Muscle of leg (tissue), 16 donors: ENCODE data around the gene NTN1. TPM values are rescaled to one million over a fixed set of nuclear protein-coding genes. Genes with fewer than 3 reads are reported as not detected.
"Not testable (repeated sequence)": the region's sequence is repeated elsewhere in the genome, so short reads cannot be mapped to it uniquely, and the experiment has no call there.

Experiments used
- DNase-seq: peaks from one replicate; pipeline ENCODE4 v3.0.0; 2013
- H3K27ac ChIP-seq: one replicate; pipeline ENCODE4 v1.5.1; 2013; ENCODE audit warnings: mild to moderate bottlenecking, low read length, control low read depth
- H3K27me3 ChIP-seq: one replicate; pipeline ENCODE4 v1.6.1; 2013; ENCODE audit warnings: low read length; ENCODE audit not compliant: control insufficient read depth, insufficient read depth
- H3K36me3 ChIP-seq: one replicate; pipeline ENCODE4 v1.6.1; 2013; ENCODE audit warnings: low read length; ENCODE audit not compliant: control insufficient read depth, insufficient read depth
- H3K4me1 ChIP-seq: one replicate; pipeline ENCODE4 v1.6.1; 2013; ENCODE audit warnings: low read length; ENCODE audit not compliant: control insufficient read depth, insufficient read depth
- H3K4me3 ChIP-seq: one replicate; pipeline ENCODE4 v1.5.1; 2013; ENCODE audit warnings: low read length, control low read depth
- H3K9me3 ChIP-seq: replicated peaks from 2 replicates; pipeline ENCODE4 v1.6.1; 2013; ENCODE audit warnings: low read depth, low read length; ENCODE audit not compliant: control insufficient read depth
- WGBS: methylation state at CpG from one replicate; pipeline ENCODE4 v1.1.5; 2013; ENCODE audit warnings: missing lambda C conversion rate; ENCODE audit not compliant: insufficient coverage; 5-methylcytosine and 5-hydroxymethylcytosine counted together
- long read RNA-seq, 11 donors: transcript quantifications; one replicate each; lab custom pipeline, GENCODE V29; 2026
- polyA plus RNA-seq, 8 donors: library from polyadenylated mRNA; unstranded; fragments of 120-200 nt; gene quantifications; one replicate each; pipeline versions ENCODE4 v1.2.1 to v1.2.3, GENCODE V29; 2013; ENCODE audit warnings: inconsistent platforms in 1 of 8, low replicate concordance in 1 of 8; ENCODE audit not compliant: insufficient read length in 8 of 8, insufficient read depth in 1 of 8
- total RNA-seq: library from RNA; stranded (reverse); fragments of 120-200 nt; gene quantifications from one replicate; pipeline ENCODE4 v1.2.4, GENCODE V29; 2013

The NTN1 gene
- total RNA-seq: 7.7 TPM
- polyA plus RNA-seq: 10 to 100 TPM in 2 of 8 donors, 1 to 10 TPM in 6; 3.5 to 14.4 (median 5.5) TPM
- long read RNA-seq, donor 1: 0 reads
- long read RNA-seq, donor 2: 0 reads
- long read RNA-seq, donor 3, full-length matches to known transcripts: 1 of 1 reads
- long read RNA-seq, donor 3, partial matches to known transcripts: 0 of 1 reads
- long read RNA-seq, donor 3, other reads (novel, unspliced or antisense): 0 of 1 reads
- long read RNA-seq, donor 4: 0 reads
- long read RNA-seq, donor 5, full-length matches to known transcripts: 1 of 1 reads
- long read RNA-seq, donor 5, partial matches to known transcripts: 0 of 1 reads
- long read RNA-seq, donor 5, other reads (novel, unspliced or antisense): 0 of 1 reads
- long read RNA-seq, donor 6: 0 reads
- long read RNA-seq, donor 7, full-length matches to known transcripts: 1 of 1 reads
- long read RNA-seq, donor 7, partial matches to known transcripts: 0 of 1 reads
- long read RNA-seq, donor 7, other reads (novel, unspliced or antisense): 0 of 1 reads
- long read RNA-seq, donor 8: 0 reads
- long read RNA-seq, donor 9: 0 reads
- long read RNA-seq, donor 10: 0 reads
- long read RNA-seq, donor 11, full-length matches to known transcripts: 1 of 1 reads
- long read RNA-seq, donor 11, partial matches to known transcripts: 0 of 1 reads
- long read RNA-seq, donor 11, other reads (novel, unspliced or antisense): 0 of 1 reads

GRCh38 chr17:9021158-9021991, at the start of gene NTN1:
Gene NTN1 (plus strand): TSS chr17:9021510. CDS start chr17:9022374, 864 bp downstream.
- Histone ChIP-seq H3K9me3 (no peaks in the 10 kb centered on the region), H3K4me3 (peak within 1 kb of the TSS; percentile 61), H3K27ac (peak within 1 kb of the TSS; percentile 55), H3K27me3 (peaks cover 65% of the 10 kb centered on the region), H3K36me3 (no peaks in the 10 kb centered on the region), H3K4me1 (peaks cover 17% of the 10 kb centered on the region)
- DNase-seq: peak; percentile 79
- under 1% methylated on average over 85 of the region's 111 CpGs for WGBS

- H3K4me1 ChIP-seq: no peaks in the 10 kb centered on the region
- no peaks in the 10 kb centered on the region for H3K9me3 ChIP-seq
- H3K27me3 ChIP-seq: no peaks in the 10 kb centered on the region
- no peak overlapping the region for H3K4me3 ChIP-seq
- WGBS: 78% methylated on average over 3 of the region's 9 CpGs
- no peak for DNase-seq
- H3K27ac ChIP-seq: no peak overlapping the region
- no peaks in the 10 kb centered on the region for H3K36me3 ChIP-seq
Observed at GRCh38 chr17:8975091-8975725, 46.1 kb upstream of the NTN1 start.

GRCh38 chr17:8976638-8977037, 44.7 kb upstream of the NTN1 start:
- no peak overlapping the region for H3K4me3 ChIP-seq
- H3K27me3 ChIP-seq: no peaks in the 10 kb centered on the region
- DNase-seq: peak; percentile 37
- no peaks in the 10 kb centered on the region for H3K4me1 ChIP-seq
- no peak overlapping the region for H3K27ac ChIP-seq
- WGBS: no CpG with 5 or more reads among the region's 1 CpG
- no peaks in the 10 kb centered on the region for H3K36me3 ChIP-seq
- H3K9me3 ChIP-seq: no peaks in the 10 kb centered on the region

GRCh38 chr17:8979715-8980114, 41.6 kb upstream of the NTN1 start:
- Histone ChIP-seq H3K27me3 (no peaks in the 10 kb centered on the region), H3K27ac (no peak overlapping the region), H3K4me3 (no peak overlapping the region), H3K9me3 (no peaks in the 10 kb centered on the region), H3K36me3 (no peaks in the 10 kb centered on the region), H3K4me1 (no peaks in the 10 kb centered on the region)
- DNase-seq: no peak

- Histone ChIP-seq H3K36me3 (no peaks in the 10 kb centered on the region), H3K9me3 (peaks cover 5% of the 10 kb centered on the region), H3K27ac (no peak overlapping the region), H3K4me3 (no peak overlapping the region), H3K4me1 (no peaks in the 10 kb centered on the region), H3K27me3 (no peaks in the 10 kb centered on the region)
- no CpG with 5 or more reads among the region's 2 CpGs for WGBS
- DNase-seq: no peak
Observed at GRCh38 chr17:8981443-8981842, 39.9 kb upstream of the NTN1 start.

GRCh38 chr17:8984225-8984624, 37.1 kb upstream of the NTN1 start:
- not testable (repeated sequence) for DNase-seq
- WGBS: no CpG with 5 or more reads among the region's 5 CpGs

GRCh38 chr17:8985054-8985701, 36.1 kb upstream of the NTN1 start:
- no peaks in the 10 kb centered on the region for H3K36me3 ChIP-seq
- no peaks in the 10 kb centered on the region for H3K27me3 ChIP-seq
- H3K4me3 ChIP-seq: no peak overlapping the region
- 71% methylated on average over 2 of the region's 4 CpGs for WGBS
- DNase-seq: no peak
- H3K4me1 ChIP-seq: no peaks in the 10 kb centered on the region
- no peak overlapping the region for H3K27ac ChIP-seq
- H3K9me3 ChIP-seq: peaks cover 5% of the 10 kb centered on the region

More at GRCh38 chr17:8984225-8984624, 37.1 kb upstream of the NTN1 start:
- not testable (repeated sequence) for H3K36me3 ChIP-seq, H3K9me3 ChIP-seq, H3K27ac ChIP-seq, H3K27me3 ChIP-seq, H3K4me3 ChIP-seq, H3K4me1 ChIP-seq

- H3K27ac ChIP-seq: no peak overlapping the region
- WGBS: 67% methylated on average over 1 of the region's 2 CpGs
Observed at GRCh38 chr17:8986295-8986694, 35.0 kb upstream of the NTN1 start.

GRCh38 chr17:8988263-8988935, 32.9 kb upstream of the NTN1 start:
- not testable (repeated sequence) for DNase-seq, H3K4me3 ChIP-seq, H3K9me3 ChIP-seq, H3K27ac ChIP-seq, H3K27me3 ChIP-seq, H3K4me1 ChIP-seq, H3K36me3 ChIP-seq
- no CpG with 5 or more reads among the region's 2 CpGs for WGBS

More at GRCh38 chr17:8986295-8986694, 35.0 kb upstream of the NTN1 start:
- Histone ChIP-seq H3K4me1 (no peaks in the 10 kb centered on the region), H3K36me3 (no peaks in the 10 kb centered on the region), H3K9me3 (peaks cover 5% of the 10 kb centered on the region), H3K27me3 (peaks cover 2% of the 10 kb centered on the region), H3K4me3 (no peak overlapping the region)
- no peak for DNase-seq
